Heart right ventricle (tissue), 16 donors: ENCODE data around the gene ABHD17B. TPM values are rescaled to one million over a fixed set of nuclear protein-coding genes. Genes with fewer than 3 reads are reported as not detected.

Experiments used
- ATAC-seq, 8 donors: fragments of 200-7000 bp; cut with Tn5 transposase; one replicate each; pipeline ENCODE4 v1.9.1; 2020; ENCODE audit warnings: mild to moderate bottlenecking in 8 of 8, moderate library complexity in 8 of 8, moderate number of reproducible peaks in 1 of 8
- DNase-seq, 2 donors: peaks; one replicate each; pipeline ENCODE4 v3.0.0-alpha.2; 2020
- H3K27ac ChIP-seq, 10 donors: fragments of 200-600 bp; sonication (generic) in 2 of 10; one replicate each; pipeline versions ENCODE4 v1.5.0 to v1.8.0; 2020 to 2022; ENCODE audit warnings: mild to moderate bottlenecking in 3 of 10
- H3K27me3 ChIP-seq, 7 donors: fragments of 200-600 bp; one replicate each; pipeline ENCODE4 v1.8.0; 2021 to 2022; ENCODE audit warnings: mild to moderate bottlenecking in 2 of 7
- H3K36me3 ChIP-seq, 9 donors: fragments of 200-600 bp; sonication (generic) in 1 of 9; one replicate each; pipeline versions ENCODE4 v1.5.0 to v1.8.0; 2020 to 2022; ENCODE audit warnings: mild to moderate bottlenecking in 2 of 9
- H3K4me1 ChIP-seq, 9 donors: fragments of 200-600 bp; sonication (generic) in 1 of 9; one replicate each; pipeline versions ENCODE4 v1.5.0 to v1.8.0; 2020 to 2022; ENCODE audit warnings: mild to moderate bottlenecking in 4 of 9
- H3K4me3 ChIP-seq, 10 donors: fragments of 200-600 bp; sonication (generic) in 2 of 10; one replicate each; pipeline versions ENCODE4 v1.5.0 to v1.8.0; 2020 to 2022; ENCODE audit warnings: mild to moderate bottlenecking in 7 of 10, moderate library complexity in 2 of 10
- H3K9me3 ChIP-seq, 11 donors: fragments of 200-600 bp in 10 of 11; sonication (generic) in 2 of 11; one replicate each; pipeline versions ENCODE4 v1.5.0 to v1.8.0; 2013 to 2022; ENCODE audit warnings: mild to moderate bottlenecking in 2 of 11, control low read depth in 1 of 11, moderate library complexity in 1 of 11
- CTCF ChIP-seq, 9 donors: fragments of 200-600 bp; sonication (generic) in 2 of 9; IDR thresholded peaks; one replicate each; pipeline versions ENCODE4 v1.5.0 to v1.8.0; 2021 to 2022; ENCODE audit warnings: antibody characterized with exemption in 9 of 9, mild to moderate bottlenecking in 5 of 9, moderate library complexity in 1 of 9
- WGBS, 2 donors: extraction: QIAGEN DNeasy Blood & Tissue Kit; methylation state at CpG; one replicate each; pipeline ENCODE4 v1.1.7; 2013; ENCODE audit warnings: inconsistent platforms in 1 of 2; 5-methylcytosine and 5-hydroxymethylcytosine counted together
- intact Hi-C, 10 donors: fragments of 100-400 bp; cut with DNase I; formaldehyde crosslinking; loops; one replicate each; pipeline versions ENCODE4 v1.11.1 to v1.14.2; 2022
- polyA plus RNA-seq, 2 donors: library from polyadenylated mRNA; stranded (reverse); fragments of 200-250 nt; gene quantifications; one replicate each; pipeline ENCODE4 v1.2.3, GENCODE V29; 2013
- total RNA-seq, 10 donors: library from RNA; stranded (reverse); fragmentation: NEBNext Ultra II Directional in 3 of 10; extraction: Animal tissue kit (Norgen Biotek cat#: 25700) in 3 of 10; gene quantifications; one replicate each; pipeline versions ENCODE4 v1.2.1 to v1.2.4, GENCODE V29; 2021 to 2023
- donor health status: Arrhythmogenic right ventricular cardiomyopathy.
- donor health status: ischemic (EF 13 %, LVEDD 7.1; RV severe dilation, severe dysfunction).
- donor health status: healthy with polysubstance abuse.
- donor health status: DM: no; HTN: yes; CAD: no.
- donor health status: DM: no; HTN: no; CAD: no.
- donor health status: ischemic (EF 25% LVEDD 6.9; RV normal size, moderate dysfunction).
- donor health status: ischemic (EF 25% LVEDD 5.7; RV mildly dilated, moderate dysfunction).
- donor health status: healthy.
- donor health status: DM: yes; HTN: yes; CAD: no.
- donor health status: Ischemic cardiomyopathy.
- donor health status: ischemic (EF 35%, LVEDD 5.7; RV mildly dilated, moderate dysfunction).
- donor health status: nonischemic (EF 11% LVEDD 7.7; RV severe dilation, severe dysfunction).
- donor health status: DM: yes; HTN: yes; CAD: no.
- donor health status: PGD.
- donor health status: ischemic (EF 29% LVEDD 5.4; RV normal size, mild dysfunction).
- donor health status: nonischemic (EF 23%, LVEDD 6.1; RV moderate dilation, normal function).

The ABHD17B gene
- total and polyA plus RNA-seq, 12 donors = 2.6 to 14.8 (median 9.6) TPM

- WGBS, 2 donors = 92 to 98% methylated on average over 2 of the region's 2 CpGs
- intact Hi-C loops = no loop called here
- no peak for ATAC-seq
- Histone ChIP-seq H3K27ac (no peak overlapping the region), H3K27me3 (no peaks in the 10 kb centered on the region), H3K4me3 (no peak overlapping the region), H3K36me3 (no peaks in the 10 kb centered on the region), H3K4me1 (peaks cover 0 to 10% (median 0%) of the 10 kb centered on the region in 9 donors), H3K9me3 (no peaks in the 10 kb centered on the region)
- TF ChIP-seq CTCF (IDR thresholded peaks at IDR 0.05) = no peak
- DNase-seq = no peak
Measured at GRCh38 chr9:71928806-71929205, 17.8 kb upstream of the ABHD17B start.

- H3K36me3 ChIP-seq = no peaks in the 10 kb centered on the region
- WGBS, 2 donors = 93 to 96% methylated on average over 1 of the region's 1 CpG
- no peak for TF ChIP-seq CTCF (IDR thresholded peaks at IDR 0.05)
- H3K4me1 ChIP-seq = peaks cover 0 to 10% (median 0%) of the 10 kb centered on the region in 9 donors
- H3K27me3 ChIP-seq = no peaks in the 10 kb centered on the region
- H3K27ac ChIP-seq = no peak overlapping the region
- DNase-seq (no peak), ATAC-seq (no peak)
- H3K4me3 ChIP-seq = no peak overlapping the region
- intact Hi-C loops = no loop called here
- no peaks in the 10 kb centered on the region for H3K9me3 ChIP-seq
Measured at GRCh38 chr9:71928376-71928775, 17.4 kb upstream of the ABHD17B start.

GRCh38 chr9:71925834-71926233, 14.8 kb upstream of the ABHD17B start:
- intact Hi-C loops = no loop called here
- TF ChIP-seq CTCF (IDR thresholded peaks at IDR 0.05) = no peak
- H3K27ac ChIP-seq = no peak overlapping the region
- ATAC-seq (no peak), DNase-seq (no peak)
- H3K27me3 ChIP-seq = no peaks in the 10 kb centered on the region
- H3K9me3 ChIP-seq = no peaks in the 10 kb centered on the region
- H3K36me3 ChIP-seq = peaks cover 0 to 10% (median 0%) of the 10 kb centered on the region in 9 donors
- no peak overlapping the region for H3K4me3 ChIP-seq
- peaks cover 0 to 10% (median 0%) of the 10 kb centered on the region in 9 donors for H3K4me1 ChIP-seq

- ATAC-seq (no peak), DNase-seq (no peak)
- TF ChIP-seq CTCF (IDR thresholded peaks at IDR 0.05) = no peak
- peaks cover 0 to 10% (median 0%) of the 10 kb centered on the region in 9 donors for H3K4me1 ChIP-seq
- H3K27me3 ChIP-seq = no peaks in the 10 kb centered on the region
- H3K4me3 ChIP-seq = no peak overlapping the region
- no peaks in the 10 kb centered on the region for H3K9me3 ChIP-seq
- peaks cover 0 to 11% (median 0%) of the 10 kb centered on the region in 9 donors for H3K36me3 ChIP-seq
- intact Hi-C loops = no loop called here
- no peak overlapping the region for H3K27ac ChIP-seq
Measured at GRCh38 chr9:71924576-71924975, 13.6 kb upstream of the ABHD17B start.
